H1 (cell line): Measurements from ENCODE around the gene CTDP1. TPM values are rescaled to one million over a fixed set of nuclear protein-coding genes. Genes with fewer than 3 reads are reported as not detected.

Source experiments
- polyA plus RNA-seq, 7 experiments: library from polyadenylated mRNA; depleted of rRNA in 3 of 7; stranded (reverse) in 5 of 7; unstranded in 2 of 7; fragments of >200 nt in 5 of 7; fragments of 200-250 nt in 2 of 7; gene quantifications; 1 replicate in 5 of 7; 2 replicates in 1 of 7; 4 replicates in 1 of 7; pipeline versions ENCODE4 v1.2.1 to v1.2.3, GENCODE V29; 2011 to 2013; ENCODE audit warnings: missing spikeins in 2 of 7, mixed read lengths in 2 of 7
- total RNA-seq: library from RNA; stranded (reverse); fragmentation: NEBNext Ultra II Directional; extraction: Animal tissue kit (Norgen Biotek cat#: 25700); gene quantifications from 2 replicates; pipeline ENCODE4 v1.2.1, GENCODE V29; 2021

Gene CTDP1
- total and polyA plus RNA-seq, 2 of the 8 experiments (the other 6 are each of a cell fraction or from before 2014, with no cell fraction given) = 16.6 to 37.0 TPM

Other genes with a start within 250 kb of the CTDP1 start
- gene KCNG2, start 118.1 kb downstream of the CTDP1 start, total RNA-seq = 0.19 TPM in 1 of 2 replicates, not detected in the other
- gene KCNG2, start 118.1 kb downstream of the CTDP1 start, polyA plus RNA-seq (2011; rRNA removed) = 0.71 and 0.74 TPM in 2 replicates